HG02763 (cell line): Measurements from ENCODE around the gene RIPK4.
"Not testable (repeated sequence)": the region's sequence is repeated elsewhere in the genome, so short reads cannot be mapped to it uniquely, and the experiment has no call there.

ENCODE experiments used
- ATAC-seq: cut with Tn5 transposase; IDR thresholded peaks from one replicate; pipeline ENCODE4 v1.9.1; 2021; ENCODE audit warnings: mild to moderate bottlenecking, moderate library complexity; ENCODE audit not compliant: unreplicated experiment

The RIPK4 gene

DNA sequence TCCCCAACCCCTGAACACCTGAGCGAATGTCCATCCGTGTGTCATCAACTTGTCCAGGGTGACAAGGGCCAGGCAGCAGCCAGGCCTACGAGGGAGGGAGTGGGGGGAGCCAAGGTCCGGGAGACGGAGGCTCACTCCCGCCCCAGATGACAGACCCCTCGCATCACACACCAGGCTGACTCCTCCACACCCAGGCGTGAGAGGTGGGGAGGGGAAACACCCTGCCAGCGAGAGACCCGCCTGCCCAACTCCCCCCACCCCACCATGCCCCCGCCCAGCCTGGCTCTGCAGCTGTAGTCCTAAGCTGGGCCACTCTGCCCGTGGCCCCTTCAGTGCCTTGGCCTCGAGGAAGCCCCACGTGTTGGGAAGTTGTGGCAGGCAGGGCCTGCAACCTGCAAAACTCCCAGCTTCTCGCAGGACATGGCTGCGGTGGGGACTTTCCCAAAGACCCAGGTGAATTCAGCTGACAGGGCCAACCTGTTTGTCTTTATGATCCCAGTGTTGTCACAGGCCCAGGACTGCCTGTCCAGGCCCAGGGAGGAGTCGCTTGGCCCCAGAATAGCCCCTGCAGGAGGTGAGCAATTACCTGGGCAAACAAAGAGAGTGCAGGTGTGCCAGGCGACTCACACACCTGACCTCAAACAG is 62.9 kb downstream of the RIPK4 start:
- ATAC-seq = no peak

DNA sequence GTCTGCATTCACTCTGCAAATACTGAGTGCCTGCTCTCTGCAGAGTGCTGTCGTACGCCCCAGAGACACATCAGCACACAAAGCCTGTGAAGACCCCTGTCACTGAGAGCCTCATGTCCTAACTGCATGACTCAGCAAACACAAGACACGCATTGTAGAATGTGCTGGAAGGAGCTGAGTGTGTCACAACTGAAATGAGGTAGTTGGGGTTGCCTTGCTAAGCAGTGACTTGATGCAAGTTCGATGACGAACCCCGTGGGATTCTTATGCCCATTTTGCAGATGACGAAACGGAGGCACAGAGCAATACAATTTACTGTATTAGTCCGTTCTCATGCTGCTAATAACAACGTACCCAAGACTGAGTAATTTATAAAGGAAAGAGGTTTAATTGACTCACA is 65.1 kb downstream of the RIPK4 start:
- no peak for ATAC-seq

DNA sequence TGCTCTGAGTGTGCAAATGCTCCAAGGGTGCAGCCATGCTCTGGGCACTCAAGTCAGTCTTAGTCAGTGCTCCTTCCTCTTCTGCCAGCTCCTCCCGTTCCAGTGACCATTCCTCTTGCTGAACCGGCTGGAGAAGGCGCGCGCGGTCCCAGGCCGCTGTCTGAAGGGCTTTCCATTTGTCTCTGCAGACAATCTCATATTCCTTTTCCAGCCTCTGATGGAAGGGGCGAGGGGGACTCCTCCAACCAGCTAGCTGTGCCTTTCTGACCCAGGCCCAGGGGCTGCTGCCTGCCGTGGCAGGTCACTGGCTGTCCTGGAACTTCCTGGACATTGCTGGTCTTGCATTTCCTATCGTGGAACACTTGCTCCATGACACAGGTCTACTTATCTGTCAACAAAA is 67.5 kb downstream of the RIPK4 start:
- no peak for ATAC-seq

DNA sequence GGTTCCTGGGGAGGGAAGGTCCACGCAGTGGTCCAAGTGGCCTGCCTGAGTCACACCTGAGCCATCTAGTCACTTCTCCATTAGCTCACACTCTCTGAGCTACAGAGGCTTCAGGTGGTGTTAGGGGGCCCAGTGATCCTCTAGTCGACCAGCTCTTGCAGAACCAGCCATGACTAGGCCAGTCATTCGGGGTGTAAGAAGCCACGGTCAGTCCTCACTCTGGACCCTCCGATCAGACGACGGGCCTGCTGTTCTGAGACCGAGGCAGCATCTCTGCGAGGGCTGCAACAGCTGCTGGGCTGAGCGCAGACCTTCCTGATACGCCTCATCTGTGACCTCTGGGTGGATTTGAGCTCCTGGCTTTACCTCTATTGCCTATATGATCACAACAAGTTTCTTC is 68.8 kb downstream of the RIPK4 start:
- no peak for ATAC-seq

DNA sequence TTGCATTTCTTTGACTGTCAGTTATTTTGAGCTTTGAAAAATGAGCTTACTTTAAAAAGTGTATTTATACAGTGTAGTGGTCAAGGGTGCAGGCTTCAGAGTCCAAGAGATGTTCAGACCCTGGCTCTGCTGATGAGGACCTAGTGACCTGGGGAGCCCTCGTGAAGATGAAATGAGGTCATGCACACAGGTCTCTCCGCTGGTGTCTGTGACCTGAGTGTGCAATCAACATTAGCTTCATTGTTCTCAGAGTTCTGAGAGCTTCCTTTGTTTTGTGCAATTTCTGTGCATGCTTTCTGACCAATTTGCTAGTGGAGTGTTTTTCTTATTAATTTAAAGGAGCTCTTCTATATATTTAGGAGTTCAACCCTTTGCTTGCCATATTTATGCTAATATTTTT is 71.3 kb downstream of the RIPK4 start:
- ATAC-seq = no peak

DNA sequence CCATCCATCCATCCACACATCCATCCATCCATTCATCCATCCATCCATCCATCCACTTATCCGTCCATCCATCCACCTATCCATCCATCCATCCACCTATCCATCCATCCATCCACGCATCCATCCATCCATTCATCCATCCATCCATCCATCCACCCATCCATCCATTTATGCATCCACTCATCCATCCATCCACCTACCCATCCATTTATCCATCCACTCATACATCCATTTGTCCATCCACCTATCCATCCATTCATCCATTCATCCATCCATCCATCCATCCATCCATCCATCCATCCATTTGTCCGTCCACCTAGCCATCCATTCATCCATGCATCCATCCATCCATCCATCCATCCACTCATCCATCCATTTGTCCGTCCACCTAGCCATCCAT is 72.8 kb downstream of the RIPK4 start:
- ATAC-seq = not testable (repeated sequence)

DNA sequence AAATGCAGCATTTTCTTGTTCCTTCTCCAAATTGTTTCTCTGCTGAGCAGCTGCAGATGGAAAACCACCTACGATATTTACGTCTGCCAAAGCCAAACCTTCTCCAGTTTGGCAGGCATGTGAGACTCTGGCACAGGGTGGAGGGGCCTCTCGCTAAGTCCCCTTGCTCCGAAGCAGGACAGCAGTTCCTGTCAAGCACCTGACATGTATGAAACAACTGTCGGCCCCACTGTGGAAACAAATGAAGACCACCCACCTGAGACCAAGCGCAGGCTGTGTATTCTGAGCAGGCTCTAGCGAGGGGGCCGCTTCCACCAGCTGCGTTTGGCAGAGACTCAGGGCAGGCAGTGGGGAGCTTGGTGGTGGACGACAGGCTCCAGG is 74.7 kb downstream of the RIPK4 start:
- ATAC-seq = no peak

DNA sequence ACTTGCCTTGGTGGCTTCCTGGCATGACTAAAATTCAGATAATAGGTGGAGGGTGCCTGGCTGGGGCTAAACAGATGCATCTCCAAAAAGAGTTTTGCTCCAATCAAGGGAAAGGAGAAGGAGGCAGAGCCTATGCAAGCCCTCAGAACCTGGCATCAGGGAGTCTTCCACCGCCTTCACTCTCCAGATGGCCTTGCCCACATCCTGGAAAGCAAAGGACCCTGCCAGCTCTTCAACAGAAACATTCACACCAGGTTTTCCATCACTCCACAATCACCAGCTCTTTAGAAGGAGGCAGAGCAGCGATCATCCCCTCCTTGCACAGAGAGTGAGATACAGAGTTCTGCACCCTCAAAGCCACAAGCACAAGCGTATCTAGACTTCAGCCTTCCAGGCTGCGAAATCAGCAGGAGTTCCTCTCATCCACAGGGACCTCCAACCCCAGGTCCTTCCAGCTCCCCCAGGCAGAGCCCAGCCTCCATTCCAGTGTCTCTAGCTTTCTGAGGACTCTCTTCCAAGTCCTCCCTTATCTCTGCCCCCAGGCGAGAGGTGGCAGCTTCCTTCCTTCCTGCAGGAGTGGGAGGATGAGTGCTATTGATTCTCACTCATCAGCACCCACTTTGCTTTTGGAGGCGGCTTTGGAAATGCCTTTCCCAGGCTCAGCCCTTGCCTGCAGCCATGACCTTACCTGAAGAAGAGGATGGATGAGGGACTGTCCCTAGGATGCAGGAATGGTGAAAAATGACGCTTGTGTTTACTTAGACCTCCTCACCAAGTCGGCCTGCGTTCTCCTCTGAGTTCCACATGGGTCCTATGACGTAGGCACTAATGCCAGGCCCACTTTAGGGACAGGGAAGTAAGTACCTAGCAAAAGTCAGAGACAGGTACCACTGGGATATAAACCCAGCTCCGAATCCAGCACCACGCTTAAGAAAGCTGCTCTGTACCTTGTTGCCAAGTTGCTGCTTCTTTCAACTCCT is 75.4 kb downstream of the RIPK4 start:
- ATAC-seq = no peak
